ENCODE results near the gene NTRK2.

NTRK2 gene

GRCh38 chr9:84679571-84679970 is 10.0 kb downstream of the NTRK2 start:
- TF ChIP-seq CTCF (conservative IDR thresholded peaks at IDR 0.05; ENCODE audit: low read depth, low read length), result no peak
- no peak overlapping the region for H3K4me3 ChIP-seq (ENCODE audit: low read length)
- no peak for DNase-seq (ENCODE audit: low read depth)

GRCh38 chr9:84681516-84682285 is 12.2 kb downstream of the NTRK2 start:
- no peak overlapping the region for H3K4me3 ChIP-seq (ENCODE audit: low read length)
- TF ChIP-seq CTCF (conservative IDR thresholded peaks at IDR 0.05; ENCODE audit: low read depth, low read length), result no peak
- DNase-seq (ENCODE audit: low read depth), result no peak

DNA sequence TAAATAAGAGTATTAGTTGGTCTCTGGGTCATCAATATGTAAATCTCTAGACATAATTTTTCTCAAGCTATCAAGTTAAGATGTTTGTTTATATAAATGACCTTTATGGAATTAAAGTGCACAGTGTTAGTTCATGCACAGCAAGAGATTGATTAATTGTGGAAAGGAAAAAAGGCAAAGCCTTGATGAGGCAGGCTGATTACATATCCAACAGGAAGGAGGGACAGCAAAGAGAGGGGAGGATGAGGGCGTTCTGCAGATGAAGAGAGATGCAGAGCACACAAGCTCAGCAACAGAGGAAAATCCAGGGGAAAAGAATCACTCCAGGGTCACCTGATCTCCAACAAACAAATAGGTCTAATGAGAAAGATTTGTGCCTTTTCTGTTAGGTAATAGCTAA is 16.5 kb downstream of the NTRK2 start:
- H3K4me3 ChIP-seq (ENCODE audit: low read length), result no peak overlapping the region
- no peak for DNase-seq (ENCODE audit: low read depth)
- no peak for TF ChIP-seq CTCF (conservative IDR thresholded peaks at IDR 0.05; ENCODE audit: low read depth, low read length)

- no peak for TF ChIP-seq CTCF (conservative IDR thresholded peaks at IDR 0.05; ENCODE audit: low read depth, low read length)
- DNase-seq (ENCODE audit: low read depth), result no peak
- no peak overlapping the region for H3K4me3 ChIP-seq (ENCODE audit: low read length)
Measured at GRCh38 chr9:84688956-84689355, 19.4 kb downstream of the NTRK2 start.

DNA sequence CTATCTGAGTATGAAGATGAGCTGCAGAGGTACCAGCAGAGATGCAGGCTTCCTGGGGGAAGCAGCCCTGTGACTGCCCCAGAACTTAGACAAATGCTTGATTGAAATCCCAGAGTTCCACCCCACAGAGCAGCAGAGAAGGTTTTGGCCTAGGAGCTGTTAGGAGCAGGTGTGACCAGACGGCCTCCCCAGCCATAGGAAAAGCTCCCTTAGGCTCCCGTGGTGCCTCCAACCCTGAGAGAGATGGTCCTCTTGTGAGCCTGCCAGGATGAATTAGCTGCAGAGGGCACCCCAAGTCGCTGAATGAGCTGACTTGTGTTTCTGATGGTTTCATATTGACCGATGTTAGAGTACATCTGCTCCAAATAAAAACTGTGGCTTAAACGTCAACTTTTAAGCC is 22.1 kb downstream of the NTRK2 start:
- no peak for TF ChIP-seq CTCF (conservative IDR thresholded peaks at IDR 0.05; ENCODE audit: low read depth, low read length)
- no peak overlapping the region for H3K4me3 ChIP-seq (ENCODE audit: low read length)
- no peak for DNase-seq (ENCODE audit: low read depth)

DNA sequence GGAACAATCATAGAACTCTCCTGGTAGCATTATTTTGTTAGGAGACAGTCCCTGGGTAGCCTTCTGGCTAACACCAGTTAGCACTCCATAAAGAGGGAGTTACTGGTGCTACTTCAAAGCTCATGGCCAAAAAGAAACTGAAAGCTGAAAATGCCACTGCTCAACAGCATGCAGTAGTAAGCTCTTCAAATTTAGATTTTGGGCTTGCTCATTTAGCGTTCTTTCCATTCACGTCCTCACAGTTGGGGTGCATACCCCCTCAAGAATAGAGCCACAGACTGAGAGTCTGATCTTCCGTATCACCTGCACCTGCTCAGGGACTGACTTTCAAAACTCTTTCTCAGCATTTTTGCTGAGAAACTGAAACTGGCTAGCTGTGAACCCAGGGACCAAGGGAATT is 24.7 kb downstream of the NTRK2 start:
- H3K4me3 ChIP-seq (ENCODE audit: low read length), result no peak overlapping the region
- no peak for DNase-seq (ENCODE audit: low read depth)
- TF ChIP-seq CTCF (conservative IDR thresholded peaks at IDR 0.05; ENCODE audit: low read depth, low read length), result no peak

GRCh38 chr9:84697042-84697441 is 27.5 kb downstream of the NTRK2 start:
- DNase-seq (ENCODE audit: low read depth), result no peak
- TF ChIP-seq CTCF (conservative IDR thresholded peaks at IDR 0.05; ENCODE audit: low read depth, low read length), result no peak

More at GRCh38 chr9:84697042-84697441, 27.5 kb downstream of the NTRK2 start:
- H3K4me3 ChIP-seq (ENCODE audit: low read length), result no peak overlapping the region
